Brain pericyte (primary cell): ENCODE results near the gene TXN.

Source experiments
- DNase-seq: peaks from one replicate; pipeline ENCODE4 v3.0.0-alpha.2; 2012; ENCODE audit warnings: low read depth, low spot score

TXN gene

DNA sequence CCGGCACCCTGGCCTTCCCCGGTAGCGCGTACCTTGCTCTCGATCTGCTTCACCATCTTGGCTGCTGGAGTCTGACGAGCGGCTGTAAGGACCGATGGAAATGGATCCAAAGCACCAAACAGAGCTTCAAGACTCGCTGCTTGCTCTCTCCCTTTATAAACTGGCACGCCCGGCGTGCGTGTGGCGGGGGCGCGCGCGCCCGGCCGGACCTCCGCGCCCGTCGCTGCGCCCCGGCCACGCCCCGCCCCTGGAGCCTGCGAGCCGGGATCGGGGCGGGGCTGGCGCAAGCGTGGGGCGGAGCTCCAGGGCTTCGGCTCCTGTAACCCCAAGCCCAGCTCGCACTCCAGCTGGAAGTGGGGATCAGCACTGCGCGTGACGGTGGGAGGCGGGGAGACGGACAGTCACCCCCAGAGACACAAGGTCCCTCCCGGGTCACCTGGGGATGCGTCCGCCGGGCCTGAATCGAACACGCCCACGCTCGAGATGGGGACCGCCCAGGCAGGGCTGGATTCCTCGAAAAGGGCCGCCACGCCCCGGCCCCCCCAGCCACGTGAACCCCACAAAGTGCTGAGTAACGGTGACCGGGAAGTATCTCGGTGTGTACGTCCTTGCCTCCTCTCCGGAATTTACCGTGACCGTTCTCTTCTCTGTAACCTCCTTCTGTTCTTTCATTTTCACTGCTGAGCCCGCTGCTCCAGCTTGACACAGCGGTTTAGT, at the start of gene TXN:
TXN (minus strand) TSS at position 128 of the 717 bp plus-strand sequence; CDS start at position 56, 72 bp downstream.
- peak; percentile 44 for DNase-seq

DNA sequence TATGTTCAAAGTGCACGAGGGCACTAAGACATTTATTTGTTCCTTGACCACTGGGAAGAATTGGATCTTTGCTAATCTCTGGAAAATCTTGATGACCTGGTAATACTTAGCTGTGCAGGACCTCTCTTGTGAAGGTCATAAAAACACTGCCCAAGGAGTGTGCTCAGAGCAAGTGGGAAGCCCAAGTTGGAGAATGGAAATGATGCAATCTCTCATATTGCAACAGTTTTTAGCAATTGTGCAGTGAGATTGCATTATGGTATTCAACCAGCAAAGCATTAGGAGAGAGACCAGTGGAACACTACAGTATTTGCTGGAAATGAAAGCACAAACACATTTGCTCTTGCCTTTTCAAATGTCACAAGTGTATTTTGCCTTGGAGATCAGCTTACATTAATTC, 46.8 kb upstream of the TXN start:
- DNase-seq: no peak

DNA sequence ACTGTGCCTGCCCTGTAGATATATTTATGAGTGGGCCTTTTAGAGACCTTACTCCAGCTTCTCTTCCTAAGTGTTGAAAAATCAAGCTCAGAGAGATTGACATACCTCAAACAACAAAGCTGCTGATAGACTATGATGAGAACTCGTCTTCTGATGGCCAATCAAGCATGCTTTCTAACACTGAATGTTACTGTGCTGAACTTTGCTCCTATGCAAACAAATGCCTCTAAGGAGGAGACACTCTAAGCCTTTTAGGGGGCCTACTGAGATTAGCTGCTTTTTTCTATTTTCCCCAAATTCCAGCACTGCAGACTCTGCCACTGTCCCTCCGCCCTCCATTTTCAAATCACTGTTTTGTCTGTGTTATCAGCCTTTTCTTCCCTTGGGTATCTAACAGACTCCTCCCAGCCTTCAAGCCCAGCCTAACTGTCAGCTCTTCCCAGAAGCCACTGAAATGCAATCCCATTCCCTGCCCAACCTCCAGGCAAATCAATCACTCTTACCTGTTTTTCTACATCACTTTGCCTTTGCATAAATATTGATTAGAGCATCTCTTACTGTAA, 41.8 kb upstream of the TXN start:
- no peak for DNase-seq

DNA sequence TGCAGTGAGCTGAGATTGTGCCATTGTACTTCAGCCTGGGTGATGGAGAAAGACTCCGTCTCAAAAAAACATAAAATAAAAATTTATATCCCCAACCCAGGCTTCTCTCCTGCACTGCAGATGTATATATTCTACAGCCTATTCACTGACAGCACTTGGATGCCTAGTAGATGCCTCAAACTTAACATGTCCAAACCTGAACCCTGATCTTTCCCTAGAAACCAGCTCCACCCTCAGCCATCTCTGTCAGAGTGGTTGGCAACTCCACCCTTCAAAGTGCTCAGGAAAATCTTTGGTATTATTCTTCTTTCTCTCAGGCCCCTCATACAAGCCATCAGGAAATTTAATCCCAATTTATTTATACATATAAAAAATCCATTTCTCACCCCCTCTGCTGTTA, 36.9 kb upstream of the TXN start:
- DNase-seq: no peak

DNA sequence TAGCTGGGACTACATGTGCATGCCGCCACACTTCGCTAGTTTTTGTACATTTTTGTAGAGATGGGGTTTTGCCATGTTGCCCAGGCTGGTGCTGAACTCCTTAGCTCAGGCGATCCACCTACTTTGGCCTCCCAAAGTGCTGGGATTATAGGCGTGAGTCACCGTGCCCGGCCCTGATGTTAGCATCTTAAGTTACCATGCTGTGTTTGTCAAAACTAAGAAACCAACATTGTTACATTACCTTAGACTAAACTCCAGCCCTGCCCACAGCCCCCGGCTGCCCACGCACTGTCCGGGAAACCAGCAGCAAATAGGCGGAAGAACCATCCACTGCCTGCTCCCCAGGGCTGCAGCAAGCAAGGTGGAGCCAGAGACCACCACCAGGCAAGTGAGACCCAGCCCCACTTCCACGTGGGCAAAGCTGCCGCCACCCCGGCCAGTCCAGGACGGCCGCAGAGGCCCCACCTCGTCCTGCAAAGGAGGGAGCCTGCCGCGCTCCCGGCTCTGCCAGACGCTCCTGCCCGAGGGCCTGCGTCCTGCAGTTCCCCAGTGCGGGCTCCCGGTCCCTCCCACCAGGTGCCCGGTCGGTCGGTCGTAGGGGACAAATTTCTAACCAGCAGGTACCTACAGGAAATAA, 35.7 kb upstream of the TXN start:
- DNase-seq: no peak

DNA sequence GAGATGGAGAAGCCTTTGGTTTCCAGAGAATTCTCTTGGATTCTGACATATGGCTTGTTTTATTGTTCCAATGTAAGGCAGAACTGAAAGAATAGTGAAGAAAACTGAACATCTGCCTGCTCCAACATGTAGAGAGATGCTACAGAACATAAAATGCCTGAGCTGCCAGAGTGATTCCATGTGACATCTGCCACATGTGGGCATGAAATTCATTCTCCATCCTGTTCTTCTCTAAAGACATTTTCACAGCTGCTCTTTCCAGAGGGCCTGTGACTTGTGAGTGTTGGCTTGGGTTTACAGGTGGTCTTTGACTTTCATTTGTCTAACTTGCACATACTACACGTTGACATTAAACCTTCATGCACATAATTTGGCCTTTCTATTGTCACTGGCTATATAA, 33.7 kb upstream of the TXN start:
- no peak for DNase-seq

DNA sequence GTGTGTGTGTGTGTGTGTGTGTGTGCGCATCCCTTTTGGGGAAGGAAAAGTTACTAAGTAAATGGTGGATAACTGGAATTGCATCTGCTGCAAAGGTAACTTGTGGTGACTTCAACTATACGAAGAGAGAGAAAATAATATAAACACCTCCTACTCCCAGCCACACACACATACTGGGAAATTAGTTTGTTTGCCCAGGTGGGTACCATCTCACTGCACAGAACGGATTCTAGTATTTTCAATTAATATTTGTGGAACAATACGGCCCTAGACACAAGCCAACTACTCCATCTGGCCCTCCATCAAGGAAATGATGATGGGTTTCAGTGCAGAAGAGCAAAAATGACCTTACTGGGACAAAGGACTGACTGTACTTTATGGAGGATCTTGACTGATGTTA, 32.2 kb upstream of the TXN start:
- no peak for DNase-seq

DNA sequence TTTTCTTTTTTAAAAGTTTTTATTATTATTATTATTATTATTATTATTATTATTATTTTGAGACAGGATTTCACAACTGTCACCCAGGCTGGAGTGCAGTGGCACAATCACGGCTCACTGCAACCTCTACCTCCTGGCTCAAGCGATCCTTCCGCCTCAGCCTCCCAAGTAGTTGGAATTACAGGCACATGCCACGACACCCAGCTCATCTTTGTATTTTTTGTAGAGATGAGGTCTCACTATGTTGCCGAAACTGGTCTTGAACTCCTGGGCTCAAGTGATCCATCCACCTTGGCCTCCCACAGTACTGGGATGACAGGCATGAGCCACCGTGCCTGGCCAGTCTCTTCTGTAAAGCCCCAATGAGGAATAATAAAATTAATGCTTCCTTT, 31.0 kb upstream of the TXN start:
- DNase-seq: no peak

GRCh38 chr9:110284211-110284844, 28.0 kb upstream of the TXN start:
- DNase-seq: no peak

- DNase-seq: no peak
Measured at GRCh38 chr9:110283751-110284150, 27.4 kb upstream of the TXN start.

GRCh38 chr9:110282739-110283081, 26.4 kb upstream of the TXN start:
- DNase-seq: no peak

- no peak for DNase-seq
Measured at GRCh38 chr9:110282018-110282738, 25.9 kb upstream of the TXN start.

- DNase-seq: no peak
Measured at GRCh38 chr9:110278080-110278707, 21.9 kb upstream of the TXN start.

DNA sequence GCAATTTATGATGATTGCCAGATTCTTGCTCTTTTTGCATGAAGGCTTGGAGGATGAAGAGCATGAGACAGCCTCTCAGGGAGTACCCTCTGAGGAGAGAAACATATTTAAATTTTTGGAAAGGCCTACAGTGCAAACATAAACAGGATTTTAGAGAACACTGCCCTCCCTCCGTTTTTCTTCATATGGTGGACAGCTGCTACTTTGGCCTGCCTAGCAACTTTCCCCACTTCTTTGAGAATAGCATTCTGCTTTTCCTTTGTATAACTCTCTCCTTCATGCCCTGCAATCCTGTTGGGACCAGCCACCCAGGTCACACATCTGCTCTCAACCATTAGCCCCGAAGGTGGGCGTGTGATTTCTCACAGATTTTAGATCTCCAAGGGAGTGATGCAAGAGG, 20.5 kb upstream of the TXN start:
- DNase-seq: no peak

- no peak for DNase-seq
Measured at GRCh38 chr9:110270211-110270995, 14.1 kb upstream of the TXN start.

- no peak for DNase-seq
Measured at GRCh38 chr9:110266795-110267194, 10.5 kb upstream of the TXN start.

DNA sequence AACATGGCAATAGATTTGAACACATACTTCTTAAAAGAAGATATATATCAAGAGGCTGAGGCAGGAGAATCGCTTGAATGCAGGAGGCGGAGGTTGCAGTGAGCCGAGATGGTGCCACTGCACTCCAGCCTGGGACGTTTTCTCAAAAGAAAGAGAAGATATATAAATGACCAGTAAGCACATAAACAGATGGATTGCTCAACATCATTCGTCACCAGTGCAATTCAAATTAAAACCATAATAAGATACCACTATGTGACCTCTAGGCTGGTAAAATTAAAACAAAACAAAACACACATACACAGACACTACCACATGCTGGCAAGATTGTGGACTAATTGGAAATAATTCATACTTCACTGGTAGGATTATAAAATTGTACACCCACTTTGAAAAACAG, 5.3 kb upstream of the TXN start:
- DNase-seq: no peak

DNA sequence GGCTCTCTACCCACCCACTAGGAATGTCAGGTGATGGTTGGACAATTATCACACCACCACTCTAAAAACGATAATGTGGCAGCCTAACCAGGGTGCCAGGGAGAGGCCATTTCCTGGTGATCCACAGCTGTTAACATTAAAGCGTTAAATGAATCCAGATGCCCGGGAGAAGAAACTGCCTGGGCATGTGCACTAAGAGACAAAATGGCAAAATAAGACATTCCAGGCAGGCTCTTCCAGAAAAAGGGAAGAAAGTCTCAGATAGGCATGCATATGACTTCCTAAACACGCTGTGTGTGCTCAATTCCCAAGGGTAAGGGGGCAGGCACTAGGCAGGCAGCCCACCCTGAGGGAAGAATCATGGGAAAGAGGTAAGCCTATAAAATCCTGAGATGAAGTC, 4.6 kb upstream of the TXN start:
- DNase-seq: no peak

DNA sequence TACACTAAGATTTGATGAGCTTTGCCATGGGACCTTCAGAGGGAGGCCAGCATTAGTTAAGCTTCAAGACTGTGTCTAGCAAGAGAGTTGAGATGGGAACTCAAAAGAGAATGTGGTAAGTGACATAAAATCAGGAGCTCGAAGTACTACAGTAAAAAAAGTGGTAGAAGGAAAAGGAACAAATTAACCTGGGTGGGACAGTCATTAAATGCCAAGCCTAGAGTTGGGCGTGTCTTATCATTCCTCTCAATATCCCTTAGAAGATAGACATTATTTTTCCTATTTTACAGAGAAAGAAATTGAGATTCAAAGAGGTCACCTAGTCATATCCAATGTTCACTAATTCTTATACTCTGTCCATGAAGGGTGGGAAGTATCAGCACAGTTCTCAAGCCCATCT, 3.3 kb upstream of the TXN start:
- no peak for DNase-seq

- no peak for DNase-seq
Measured at GRCh38 chr9:110258690-110259091, 2.4 kb upstream of the TXN start.

GRCh38 chr9:110257956-110258355, 1.6 kb upstream of the TXN start:
- DNase-seq: no peak
